Stimulated activated CD4-positive, alpha-beta T cell treated with anti-CD3 and anti-CD28 coated beads, Interleukin-1b, Interleukin-23, amount 100 ng/mL, for 24 hours (primary cell): ENCODE results near the gene IQSEC1.

Experiments used
- DNase-seq, 4 experiments: peaks; one replicate each; pipeline ENCODE4 v3.0.0-alpha.2; 2020; ENCODE audit warnings: low read depth in 4 of 4, low spot score in 1 of 4

IQSEC1 gene

GRCh38 chr3:13086531-13086981, 13.3 kb upstream of the IQSEC1 start:
- no peak for DNase-seq

- DNase-seq: no peak
Measured at GRCh38 chr3:13085846-13086179, 12.6 kb upstream of the IQSEC1 start.

- DNase-seq: no peak
Measured at GRCh38 chr3:13085081-13085845, 12.0 kb upstream of the IQSEC1 start.

GRCh38 chr3:13083898-13084297, 10.7 kb upstream of the IQSEC1 start:
- no peak for DNase-seq

- DNase-seq: no peak
Measured at GRCh38 chr3:13083254-13083653, 10.0 kb upstream of the IQSEC1 start.

- DNase-seq: no peak
Measured at GRCh38 chr3:13082677-13083076, 9.4 kb upstream of the IQSEC1 start.

- no peak for DNase-seq
Measured at GRCh38 chr3:13081603-13082360, 8.6 kb upstream of the IQSEC1 start.

GRCh38 chr3:13080591-13080990, 7.4 kb upstream of the IQSEC1 start:
- no peak for DNase-seq

- no peak for DNase-seq
Measured at GRCh38 chr3:13080026-13080425, 6.8 kb upstream of the IQSEC1 start.

- DNase-seq: no peak
Measured at GRCh38 chr3:13079510-13079909, 6.3 kb upstream of the IQSEC1 start.

- DNase-seq: no peak
Measured at GRCh38 chr3:13079051-13079450, 5.8 kb upstream of the IQSEC1 start.

- DNase-seq: no peak
Measured at GRCh38 chr3:13078163-13078905, 5.1 kb upstream of the IQSEC1 start.

- no peak for DNase-seq
Measured at GRCh38 chr3:13077431-13078162, 4.4 kb upstream of the IQSEC1 start.

GRCh38 chr3:13075986-13076654, 2.9 kb upstream of the IQSEC1 start:
- DNase-seq: no peak

GRCh38 chr3:13075318-13075717, 2.1 kb upstream of the IQSEC1 start:
- DNase-seq: no peak

- no peak for DNase-seq
Measured at GRCh38 chr3:13074006-13074375, 762 bp upstream of the IQSEC1 start.

- no peak for DNase-seq
Measured at GRCh38 chr3:13072600-13073325, 466 bp downstream of the IQSEC1 start.

- DNase-seq: no peak
Measured at GRCh38 chr3:13072239-13072599, 1.0 kb downstream of the IQSEC1 start.

GRCh38 chr3:13071695-13072094, 1.5 kb downstream of the IQSEC1 start:
- no peak for DNase-seq

- DNase-seq: no peak
Measured at GRCh38 chr3:13070391-13071070, 2.7 kb downstream of the IQSEC1 start.
